Mammary epithelial cell (primary cell): ENCODE data around the gene CLDN10.

ENCODE experiments used
- EZH2 ChIP-seq: IDR thresholded peaks from 2 replicates; pipeline ENCODE4 v1.6.1; 2012; ENCODE audit warnings: low read length, inconsistent platforms, borderline replicate concordance
- TF ChIP-seq, protein P1 (sequence below), 2 donors: IDR thresholded peaks in 1 of 2; conservative IDR thresholded peaks in 1 of 2; 2 replicates each; pipeline ENCODE4 v1.5.1; 2011 to 2012; ENCODE audit warnings: inconsistent platforms in 2 of 2, low read length in 2 of 2, mild to moderate bottlenecking in 2 of 2, control low read depth in 1 of 2, low read depth in 1 of 2; ENCODE audit not compliant: insufficient read depth in 1 of 2; ENCODE audit errors: extremely low read depth in 1 of 2

DNA sequence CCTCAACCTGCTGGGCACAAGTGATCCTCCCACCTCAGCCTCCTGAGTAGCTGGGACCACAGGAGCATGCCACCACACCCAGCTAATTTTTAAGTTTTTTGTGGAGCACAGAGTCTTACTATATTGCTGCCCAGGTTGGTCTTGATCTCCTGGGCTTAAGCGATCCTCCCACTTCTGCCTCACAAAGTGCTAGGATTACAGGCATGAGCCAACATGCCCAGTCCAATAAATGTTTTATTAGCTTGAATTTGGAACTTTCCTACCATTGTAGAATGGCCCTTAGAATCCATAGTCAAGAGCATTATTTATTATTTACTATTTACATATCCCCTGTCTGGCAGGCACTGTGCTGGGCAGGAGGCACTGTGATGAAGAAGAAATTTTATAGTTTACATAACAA, 39.6 kb upstream of the CLDN10 start:
- no peak for TF ChIP-seq EZH2
- TF ChIP-seq, protein P1, sequence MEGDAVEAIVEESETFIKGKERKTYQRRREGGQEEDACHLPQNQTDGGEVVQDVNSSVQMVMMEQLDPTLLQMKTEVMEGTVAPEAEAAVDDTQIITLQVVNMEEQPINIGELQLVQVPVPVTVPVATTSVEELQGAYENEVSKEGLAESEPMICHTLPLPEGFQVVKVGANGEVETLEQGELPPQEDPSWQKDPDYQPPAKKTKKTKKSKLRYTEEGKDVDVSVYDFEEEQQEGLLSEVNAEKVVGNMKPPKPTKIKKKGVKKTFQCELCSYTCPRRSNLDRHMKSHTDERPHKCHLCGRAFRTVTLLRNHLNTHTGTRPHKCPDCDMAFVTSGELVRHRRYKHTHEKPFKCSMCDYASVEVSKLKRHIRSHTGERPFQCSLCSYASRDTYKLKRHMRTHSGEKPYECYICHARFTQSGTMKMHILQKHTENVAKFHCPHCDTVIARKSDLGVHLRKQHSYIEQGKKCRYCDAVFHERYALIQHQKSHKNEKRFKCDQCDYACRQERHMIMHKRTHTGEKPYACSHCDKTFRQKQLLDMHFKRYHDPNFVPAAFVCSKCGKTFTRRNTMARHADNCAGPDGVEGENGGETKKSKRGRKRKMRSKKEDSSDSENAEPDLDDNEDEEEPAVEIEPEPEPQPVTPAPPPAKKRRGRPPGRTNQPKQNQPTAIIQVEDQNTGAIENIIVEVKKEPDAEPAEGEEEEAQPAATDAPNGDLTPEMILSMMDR (conservative IDR thresholded peaks at IDR 0.05 in 1 of 2, IDR thresholded peaks at IDR 0.05 in 1 of 2; ENCODE audit: extremely low read depth in 1 of 2, insufficient read depth in 1 of 2, low read depth in 1 of 2, low read length in 2 of 2): no peak
